ENCODE results near the gene OSTF1. TPM values are rescaled to one million over a fixed set of nuclear protein-coding genes. Genes with fewer than 3 reads are reported as not detected.

OSTF1 gene
- total RNA-seq, 1 experiment from 2014 or later: 26.5 TPM

- Histone ChIP-seq H3K9me3 (ENCODE audit: low read length) (no peaks in the 10 kb centered on the region), H3F3A (ENCODE audit: low read length, unreplicated experiment) (no peaks in the 10 kb centered on the region), H4K20me1 (ENCODE audit: low read length) (no peaks in the 10 kb centered on the region), H3K9me2 (replicated peaks; ENCODE audit: low read length) (no peaks in the 10 kb centered on the region), H2AFZ (ENCODE audit: low read length) (no peak overlapping the region), H3K4me1 (ENCODE audit: insufficient read depth, low read length) (no peaks in the 10 kb centered on the region), H3K27me3 (ENCODE audit: low read length) (no peaks in the 10 kb centered on the region), H3K27ac (ENCODE audit: low read length) (no peak overlapping the region), H3K4me3 (ENCODE audit: low read length) (no peak overlapping the region), H3K36me3 (ENCODE audit: low read depth, low read length) (no peaks in the 10 kb centered on the region), H3K79me2 (ENCODE audit: low read length) (no peaks in the 10 kb centered on the region), H3K4me2 (ENCODE audit: low read length) (no peak overlapping the region), H3K9ac (ENCODE audit: low read length) (no peak overlapping the region)
- intact Hi-C loops (cut with micrococcal nuclease): loop anchor here (1.0 kb wide), 1 partner anchor 24 kb away; the partner anchor contains the start of genes NMRK1 and OSTF1
- BruUV-seq (replicated peaks): no TSS peak
- POLR2A ChIA-PET (ENCODE audit: unreplicated experiment): interaction anchor here (0.7 kb wide), 1 partner anchor 1733 kb away, joined by 3 read pairs; no protein-coding TSS in a partner anchor
- ATAC-seq (peak; percentile 38; the same call in 1 of the 2 replicates), DNase-seq (peak; percentile 2)
- CTCF ChIA-PET: no interaction called here
- TF ChIP-seq CTCF (conservative IDR thresholded peaks at IDR 0.05; ENCODE audit: low read depth, low read length) (no peak), EZH2phosphoT487 (IDR thresholded peaks at IDR 0.05; ENCODE audit: borderline replicate concordance, low read length) (no peak), EZH2 (IDR thresholded peaks at IDR 0.05; ENCODE audit: low read length, unreplicated experiment) (no peak)
Observed at GRCh38 chr9:75064307-75065025, 23.8 kb upstream of the OSTF1 start.

- no peak for DNase-seq
- no peak overlapping the region for H3K27ac ChIP-seq (ENCODE audit: low read length)
- no peaks in the 10 kb centered on the region for H3K79me2 ChIP-seq (ENCODE audit: low read length)
- no peaks in the 10 kb centered on the region for H3K36me3 ChIP-seq (ENCODE audit: low read depth, low read length)
- H4K20me1 ChIP-seq (ENCODE audit: low read length): no peaks in the 10 kb centered on the region
- H3F3A ChIP-seq (ENCODE audit: low read length, unreplicated experiment): no peaks in the 10 kb centered on the region
- no TSS peak for BruUV-seq (replicated peaks)
- CTCF ChIA-PET: no interaction called here
- no peaks in the 10 kb centered on the region for H3K4me1 ChIP-seq (ENCODE audit: insufficient read depth, low read length)
- intact Hi-C loops (cut with micrococcal nuclease): no loop called here
- POLR2A ChIA-PET (ENCODE audit: unreplicated experiment): no interaction called here
- no peaks in the 10 kb centered on the region for H3K9me2 ChIP-seq (replicated peaks; ENCODE audit: low read length)
- ATAC-seq: no peak
- no peaks in the 10 kb centered on the region for H3K9me3 ChIP-seq (ENCODE audit: low read length)
- no peak overlapping the region for H3K4me2 ChIP-seq (ENCODE audit: low read length)
- TF ChIP-seq CTCF (conservative IDR thresholded peaks at IDR 0.05; ENCODE audit: low read depth, low read length): no peak
- no peak for TF ChIP-seq EZH2phosphoT487 (IDR thresholded peaks at IDR 0.05; ENCODE audit: borderline replicate concordance, low read length)
- TF ChIP-seq EZH2 (IDR thresholded peaks at IDR 0.05; ENCODE audit: low read length, unreplicated experiment): no peak
- H3K9ac ChIP-seq (ENCODE audit: low read length): no peak overlapping the region
- H3K4me3 ChIP-seq (ENCODE audit: low read length): no peak overlapping the region
- no peak overlapping the region for H2AFZ ChIP-seq (ENCODE audit: low read length)
- H3K27me3 ChIP-seq (ENCODE audit: low read length): no peaks in the 10 kb centered on the region
Observed at GRCh38 chr9:75065510-75065909, 22.8 kb upstream of the OSTF1 start.

GRCh38 chr9:75067894-75068293, 20.4 kb upstream of the OSTF1 start:
- intact Hi-C loops (cut with micrococcal nuclease): no loop called here
- CTCF ChIA-PET: no interaction called here

More at GRCh38 chr9:75067894-75068293, 20.4 kb upstream of the OSTF1 start:
- no TSS peak for BruUV-seq (replicated peaks)
- Histone ChIP-seq H4K20me1 (ENCODE audit: low read length) (no peaks in the 10 kb centered on the region), H2AFZ (ENCODE audit: low read length) (no peak overlapping the region), H3K36me3 (ENCODE audit: low read depth, low read length) (no peaks in the 10 kb centered on the region), H3K4me1 (ENCODE audit: insufficient read depth, low read length) (peaks cover 13% of the 10 kb centered on the region), H3K27me3 (ENCODE audit: low read length) (no peaks in the 10 kb centered on the region), H3K79me2 (ENCODE audit: low read length) (no peaks in the 10 kb centered on the region), H3F3A (ENCODE audit: low read length, unreplicated experiment) (no peaks in the 10 kb centered on the region), H3K27ac (ENCODE audit: low read length) (no peak overlapping the region), H3K4me3 (ENCODE audit: low read length) (no peak overlapping the region), H3K9me2 (replicated peaks; ENCODE audit: low read length) (no peaks in the 10 kb centered on the region), H3K4me2 (ENCODE audit: low read length) (no peak overlapping the region), H3K9me3 (ENCODE audit: low read length) (no peaks in the 10 kb centered on the region), H3K9ac (ENCODE audit: low read length) (no peak overlapping the region)
- DNase-seq (no peak), ATAC-seq (no peak)
- no peak for TF ChIP-seq CTCF (conservative IDR thresholded peaks at IDR 0.05; ENCODE audit: low read depth, low read length)
- no peak for TF ChIP-seq EZH2 (IDR thresholded peaks at IDR 0.05; ENCODE audit: low read length, unreplicated experiment)
- no peak for TF ChIP-seq EZH2phosphoT487 (IDR thresholded peaks at IDR 0.05; ENCODE audit: borderline replicate concordance, low read length)
- POLR2A ChIA-PET (ENCODE audit: unreplicated experiment): no interaction called here

Data from PC-3 (cell line).